ENCODE results near the gene PGRMC2.
"Not testable (repeated sequence)": the region's sequence is repeated elsewhere in the genome, so short reads cannot be mapped to it uniquely, and the experiment has no call there.

Gene PGRMC2

GRCh38 chr4:128298146-128298758 lies 10.6 kb upstream of the PGRMC2 start:
- no peak for DNase-seq

DNA sequence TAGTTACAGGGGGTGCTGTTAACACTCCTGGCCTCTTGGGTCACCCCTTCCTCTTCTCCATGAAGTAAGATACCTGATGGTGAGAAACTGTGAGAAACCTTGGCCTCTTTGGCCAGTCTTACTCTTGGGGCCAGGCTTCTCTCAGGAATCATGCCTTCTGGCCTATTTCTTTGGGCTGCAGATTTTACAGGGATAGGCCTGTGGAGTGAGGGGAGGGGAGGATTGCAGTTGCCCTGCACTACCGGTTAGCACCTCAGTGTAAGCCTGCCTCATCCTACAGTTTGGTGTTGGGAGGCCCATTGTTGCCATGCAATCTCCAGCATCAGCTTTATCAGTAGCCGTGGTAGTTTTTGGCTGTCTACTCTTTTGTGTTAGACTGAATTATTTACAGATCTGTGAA lies 7.6 kb upstream of the PGRMC2 start:
- no peak for DNase-seq

DNA sequence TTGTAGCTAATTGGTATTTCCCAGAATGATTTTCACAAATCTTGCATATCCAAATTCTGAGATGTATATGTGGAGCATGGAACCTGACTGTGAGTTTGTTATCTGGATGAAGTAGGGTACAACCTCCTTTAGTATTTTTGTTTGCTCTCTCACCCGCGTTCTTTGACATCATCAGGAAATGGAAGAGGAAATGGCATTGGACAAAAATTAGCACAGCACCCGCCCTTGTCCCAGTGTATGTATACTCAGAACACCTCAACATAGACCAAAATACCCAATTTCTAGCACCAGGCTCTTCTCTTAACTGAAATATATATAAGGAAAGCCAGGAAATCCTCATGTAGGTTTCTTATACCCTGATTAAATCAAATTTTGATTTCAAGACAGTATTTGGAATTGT lies 6.9 kb upstream of the PGRMC2 start:
- no peak for DNase-seq

DNA sequence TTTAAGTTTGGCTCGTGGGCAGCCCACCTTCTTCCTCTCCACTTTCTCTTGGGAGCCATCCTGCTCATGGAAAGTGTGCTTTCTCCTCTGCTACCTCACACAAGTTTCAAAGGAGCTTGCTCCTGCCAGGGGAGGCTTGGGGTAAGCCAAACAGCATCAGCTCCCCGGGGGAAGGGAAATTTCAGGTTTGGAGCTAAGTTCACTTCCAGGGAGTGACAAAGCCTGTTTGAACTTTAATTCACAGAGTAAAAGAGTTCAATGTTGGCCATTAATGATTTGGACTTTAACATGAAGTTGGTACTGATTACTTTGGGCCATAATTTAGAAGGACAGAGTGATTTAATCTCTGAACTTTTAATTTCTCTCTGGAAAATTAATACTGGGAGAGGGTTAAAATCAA lies 4.7 kb upstream of the PGRMC2 start:
- no peak for DNase-seq

- DNase-seq = no peak
These were observed 3.5 kb upstream of the PGRMC2 start for GRCh38 chr4:128291096-128291495.

DNA sequence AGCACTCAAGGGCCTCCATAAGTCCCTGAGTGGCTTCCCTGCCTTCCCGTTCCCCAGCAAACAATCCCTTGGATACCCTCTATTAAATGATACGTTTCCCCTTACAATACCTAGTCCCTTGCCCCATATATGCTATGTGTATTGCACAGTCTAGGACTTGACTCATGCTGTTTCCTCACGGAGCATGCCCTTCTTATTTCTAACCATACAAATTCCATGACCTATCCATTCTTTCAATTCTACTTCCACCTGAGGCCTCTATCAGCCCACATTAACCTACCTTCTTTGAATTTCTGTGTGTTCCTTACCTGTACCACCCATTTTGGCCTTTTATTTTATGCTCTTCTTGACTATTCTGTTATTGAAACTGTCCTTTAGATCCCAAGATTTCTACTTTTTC lies 2.9 kb upstream of the PGRMC2 start:
- DNase-seq = no peak

- no peak for DNase-seq
These were observed 2.0 kb upstream of the PGRMC2 start for GRCh38 chr4:128289523-128290158.

GRCh38 chr4:128288689-128289106 lies 1.1 kb upstream of the PGRMC2 start:
- DNase-seq = no peak

- peak; percentile 92 for DNase-seq
These were observed 467 bp upstream of the PGRMC2 start for GRCh38 chr4:128287871-128288688.

GRCh38 chr4:128286474-128287058 lies 1.0 kb downstream of the PGRMC2 start:
- no peak for DNase-seq

DNA sequence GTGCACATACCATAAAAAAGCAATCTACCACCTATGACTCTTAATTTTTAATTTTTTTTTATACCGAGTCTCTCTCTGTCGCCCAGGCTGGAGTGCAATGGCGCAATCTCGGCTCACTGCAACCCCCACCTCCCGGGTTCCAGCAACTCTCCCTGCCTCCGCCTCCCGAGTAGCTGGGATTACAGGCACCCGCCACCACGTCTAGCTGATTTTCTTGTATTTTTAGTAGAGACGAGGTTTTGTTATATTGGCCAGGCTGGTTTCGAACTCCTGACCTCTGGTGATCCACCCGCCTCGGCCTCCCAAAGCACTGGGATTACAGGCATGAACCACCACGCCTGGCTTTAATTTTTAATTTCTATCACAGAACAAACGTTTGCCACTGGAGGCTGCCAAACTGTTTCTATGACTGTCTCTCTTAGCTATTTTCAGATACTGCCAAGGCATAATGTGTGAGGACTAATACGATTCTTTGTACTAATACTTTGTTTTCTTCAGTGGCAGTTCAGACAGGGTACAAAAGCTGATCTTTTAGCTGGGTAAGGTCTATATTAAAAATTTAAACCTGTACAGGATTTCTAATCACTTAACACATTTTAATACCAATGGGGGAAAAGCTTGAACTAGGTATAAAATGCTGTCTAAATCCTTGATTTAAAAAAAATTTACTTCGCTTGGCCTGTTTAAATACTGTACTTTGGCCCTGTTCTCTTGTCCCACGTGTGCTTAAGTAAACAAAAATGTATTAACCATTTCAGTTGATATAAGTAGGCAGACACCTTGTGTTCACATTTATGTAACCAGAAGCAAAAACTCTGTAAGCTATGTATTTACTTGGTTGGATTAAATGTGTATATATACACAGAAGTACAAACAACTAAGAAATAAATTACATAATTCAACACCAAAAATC lies 2.3 kb downstream of the PGRMC2 start:
- DNase-seq = no peak

DNA sequence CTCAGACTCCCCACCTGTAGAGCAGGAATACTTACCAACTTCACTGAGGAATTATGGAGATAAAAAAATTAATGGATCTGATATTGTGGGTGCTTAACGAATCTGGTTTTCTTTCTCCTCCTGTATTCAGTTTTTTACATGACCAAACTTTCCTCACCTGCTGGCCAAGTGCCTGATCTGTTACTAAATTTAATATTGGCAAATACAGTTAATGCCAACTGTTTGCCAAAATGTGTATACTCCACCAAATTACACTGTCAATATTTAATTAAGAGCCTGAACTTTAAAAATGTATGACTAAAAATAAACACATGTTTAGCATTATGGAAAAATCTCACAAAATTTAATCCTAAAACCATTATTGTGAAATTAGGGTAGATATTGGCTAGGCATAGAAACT lies 3.3 kb downstream of the PGRMC2 start:
- DNase-seq = no peak

- DNase-seq = no peak
These were observed 4.5 kb downstream of the PGRMC2 start for GRCh38 chr4:128283071-128283470.

- no peak for DNase-seq
These were observed 5.1 kb downstream of the PGRMC2 start for GRCh38 chr4:128282516-128282915.

- DNase-seq = no peak
These were observed 6.3 kb downstream of the PGRMC2 start for GRCh38 chr4:128281354-128281753.

DNA sequence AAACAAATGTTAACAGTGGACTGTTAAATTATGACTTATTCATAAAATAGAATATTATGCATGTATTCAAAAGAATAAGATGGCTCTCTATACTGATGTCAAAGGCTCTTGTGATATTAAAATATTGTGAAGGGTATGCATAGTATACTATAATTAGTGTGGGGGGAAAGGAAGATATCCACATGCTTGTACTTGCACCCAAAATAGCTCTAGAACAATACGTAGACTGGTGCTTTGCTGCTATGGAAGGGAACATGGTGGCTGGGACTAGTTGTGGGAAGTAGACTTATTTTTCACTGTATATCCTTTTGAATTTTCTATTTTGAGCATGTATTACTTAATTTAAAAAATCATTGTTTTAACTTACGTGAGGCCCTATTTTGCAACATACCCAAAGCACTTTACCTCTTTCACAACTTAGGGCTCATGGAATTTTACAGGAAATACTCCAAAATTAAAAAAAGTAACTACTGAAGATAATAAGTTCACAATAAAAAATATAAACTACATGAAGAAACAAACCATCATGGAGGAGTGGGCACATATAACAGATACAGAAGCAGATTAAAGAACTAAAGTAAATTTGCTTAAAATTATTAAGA lies 7.9 kb downstream of the PGRMC2 start:
- DNase-seq = no peak

DNA sequence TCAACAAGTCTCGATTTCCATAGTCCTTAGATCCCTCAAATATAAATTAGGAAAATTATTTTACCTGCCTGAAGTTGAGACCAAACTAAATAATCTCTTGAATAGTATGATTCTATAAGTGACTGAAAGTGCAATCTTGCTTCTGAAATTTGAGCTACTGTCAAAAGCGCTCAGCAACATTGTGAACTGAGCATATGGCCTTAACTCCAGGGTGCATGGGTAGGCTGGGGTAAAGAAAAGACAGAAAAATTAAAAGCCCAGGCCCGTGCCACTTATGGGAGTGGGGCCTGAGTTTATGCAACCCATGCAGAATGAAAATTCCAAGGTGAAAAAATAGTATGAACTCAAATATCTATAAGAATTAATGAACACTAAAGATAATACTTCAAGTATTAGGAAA lies 9.8 kb downstream of the PGRMC2 start:
- DNase-seq = no peak

GRCh38 chr4:128275346-128275745 lies 12.3 kb downstream of the PGRMC2 start:
- DNase-seq = no peak

- DNase-seq = no peak
These were observed 16.1 kb downstream of the PGRMC2 start for GRCh38 chr4:128271551-128271950.

DNA sequence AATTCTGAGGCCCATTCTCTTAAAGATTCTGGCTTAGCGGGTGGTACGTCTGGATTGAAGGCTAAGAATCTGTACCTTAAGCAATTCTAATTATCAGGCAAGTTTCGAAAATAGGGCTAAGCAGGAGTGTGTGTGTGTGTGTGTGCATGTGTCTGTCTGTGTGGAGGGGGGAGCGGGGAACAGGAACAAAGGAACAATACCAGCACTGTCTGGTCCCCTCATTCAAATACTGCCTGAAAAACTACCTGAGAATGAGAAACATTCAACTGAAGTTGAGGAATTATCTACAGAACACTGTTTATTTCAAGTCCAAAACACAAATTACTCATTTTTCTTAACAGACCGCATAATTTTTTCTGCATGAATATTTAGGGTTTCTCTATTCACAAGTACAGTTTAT lies 18.6 kb downstream of the PGRMC2 start:
- DNase-seq = no peak

GRCh38 chr4:128267745-128268144 lies 19.9 kb downstream of the PGRMC2 start:
- DNase-seq = no peak

DNA sequence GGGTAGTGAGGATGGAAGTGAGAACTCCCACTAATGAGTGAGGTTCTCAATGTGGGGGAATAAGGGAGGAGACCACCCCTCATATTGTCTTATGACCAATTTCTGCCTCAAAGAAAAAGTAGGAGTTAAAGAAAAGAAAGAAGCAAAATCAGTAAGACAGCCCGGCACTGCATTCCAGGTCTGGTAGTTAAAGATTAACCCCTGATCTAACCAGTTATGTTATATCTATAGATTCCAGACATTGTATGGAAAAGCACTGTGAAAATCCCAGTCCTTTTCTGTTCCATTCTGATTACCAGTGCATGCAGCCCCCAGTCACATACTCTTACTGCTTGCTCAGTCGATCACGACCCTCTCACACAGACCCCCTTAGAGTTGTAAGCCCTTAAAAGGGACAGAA lies 20.4 kb downstream of the PGRMC2 start:
- not testable (repeated sequence) for DNase-seq

Measured in NCI-H1417 treated with DMSO at 0.1 percent for 48 hours (cell line).